Retinal pigment epithelial cell (primary cell): ENCODE results near the gene AADAC.
"Not testable (repeated sequence)": the region's sequence is repeated elsewhere in the genome, so short reads cannot be mapped to it uniquely, and the experiment has no call there.

Experiments
- DNase-seq: peaks from one replicate; pipeline ENCODE4 v3.0.0-alpha.2; 2010; ENCODE audit warnings: low read depth
- H3K4me3 ChIP-seq: 2 replicates; pipeline ENCODE4 v1.5.1; 2011; ENCODE audit warnings: mild to moderate bottlenecking, low read length, control low read depth, moderate library complexity
- CTCF ChIP-seq: conservative IDR thresholded peaks from 2 replicates; pipeline ENCODE4 v1.5.1; 2011; ENCODE audit warnings: low read depth, low read length, control low read depth, inconsistent platforms

AADAC gene

GRCh38 chr3:151813799-151814198 is at the start of gene AADAC:
AADAC (plus strand) TSS chr3:151814116; CDS start chr3:151814163, 47 bp downstream.
- H3K4me3 ChIP-seq, result no peak within 1 kb of the TSS
- DNase-seq, result no peak
- TF ChIP-seq CTCF, result no peak

- H3K4me3 ChIP-seq, DNase-seq: not testable (repeated sequence)
These were observed 49.2 kb upstream of the AADAC start for GRCh38 chr3:151764699-151765098.

GRCh38 chr3:151765685-151766084 is 48.2 kb upstream of the AADAC start:
- no peak overlapping the region for H3K4me3 ChIP-seq
- no peak for TF ChIP-seq CTCF
- no peak for DNase-seq

- peak; percentile 22 for DNase-seq
- H3K4me3 ChIP-seq, result no peak overlapping the region
- no peak for TF ChIP-seq CTCF
These were observed 47.5 kb upstream of the AADAC start for GRCh38 chr3:151766454-151766853.

- TF ChIP-seq CTCF, result no peak
- H3K4me3 ChIP-seq, result no peak overlapping the region
- no peak for DNase-seq
These were observed 45.5 kb upstream of the AADAC start for GRCh38 chr3:151768393-151768930.

GRCh38 chr3:151769175-151769574 is 44.7 kb upstream of the AADAC start:
- no peak for TF ChIP-seq CTCF
- H3K4me3 ChIP-seq, result no peak overlapping the region
- DNase-seq, result no peak

GRCh38 chr3:151770956-151771355 is 43.0 kb upstream of the AADAC start:
- no peak for DNase-seq
- no peak overlapping the region for H3K4me3 ChIP-seq
- TF ChIP-seq CTCF, result no peak

- DNase-seq, result no peak
- no peak overlapping the region for H3K4me3 ChIP-seq
- TF ChIP-seq CTCF, result no peak
These were observed 41.0 kb upstream of the AADAC start for GRCh38 chr3:151772825-151773480.
